Activated CD4-positive, alpha-beta T cell treated with anti-CD3 and anti-CD28 coated beads for 24 hours (primary cell): ENCODE results near the gene YLPM1.
A peak's percentile ranks its signal among the peaks of the same experiment; 100 is the strongest.

Experiments
- DNase-seq, 2 donors: peaks; one replicate each; pipeline ENCODE4 v3.0.0-alpha.2; 2020; ENCODE audit warnings: low read depth in 2 of 2

The YLPM1 gene

DNA sequence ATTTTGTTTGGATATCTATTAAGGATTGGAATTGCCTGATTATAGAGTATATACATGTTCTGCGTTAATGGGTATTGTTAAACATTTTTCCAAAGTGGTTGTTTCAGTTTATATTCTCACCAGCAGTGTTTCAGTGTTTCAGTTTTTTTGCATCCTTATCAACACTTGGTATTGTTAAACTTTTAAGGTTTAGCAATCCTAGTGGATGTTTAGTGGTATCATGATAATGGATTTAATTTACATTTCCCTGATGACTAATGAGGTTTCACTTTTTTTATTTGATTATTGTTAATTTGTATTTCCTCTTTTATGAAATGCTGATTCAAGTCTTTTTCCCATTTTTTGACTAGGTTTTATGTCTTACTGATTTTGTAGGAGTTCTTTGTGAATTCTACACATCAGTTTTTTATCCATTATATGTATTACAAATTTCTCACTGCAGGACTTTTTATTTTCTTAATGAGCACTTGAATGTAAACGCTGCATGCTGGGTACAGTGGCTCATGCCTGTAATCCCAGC lies 23.7 kb downstream of the YLPM1 start:
- DNase-seq: no peak

DNA sequence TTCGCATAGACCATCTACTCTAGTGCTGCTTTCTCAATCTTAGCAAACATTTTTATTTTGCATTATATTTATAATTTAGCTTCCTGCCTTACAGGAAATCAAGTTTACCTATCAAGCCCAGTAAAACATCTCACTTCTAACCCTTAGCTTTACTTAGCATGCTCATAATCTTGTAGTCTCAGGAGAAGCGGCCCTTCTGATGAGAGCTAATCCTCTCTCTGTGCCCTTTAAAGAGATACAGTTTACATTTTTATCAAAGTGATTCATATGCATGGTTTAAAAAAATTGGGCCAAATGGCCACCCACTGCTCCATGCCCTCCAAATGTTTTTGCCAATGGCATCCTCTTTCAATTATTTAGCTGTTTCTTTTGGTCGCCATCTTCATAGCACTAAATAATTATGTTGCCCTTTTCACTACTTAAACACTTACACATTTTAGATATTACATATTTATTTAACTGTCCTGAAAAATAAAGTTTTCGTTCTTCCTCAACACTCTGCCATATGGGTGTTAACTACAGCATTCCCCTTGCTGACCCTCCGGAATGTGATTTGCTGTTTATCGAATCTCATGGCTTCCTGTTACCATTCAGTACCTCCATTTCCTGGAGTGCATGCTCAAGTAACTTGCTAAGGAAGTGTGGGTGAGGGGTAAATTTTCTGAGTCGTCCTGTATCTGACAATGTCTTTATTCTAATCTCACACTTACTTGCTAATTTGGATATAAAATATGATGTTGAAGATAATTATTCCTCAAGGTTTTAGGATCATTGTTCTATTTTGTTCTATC lies 29.3 kb downstream of the YLPM1 start:
- DNase-seq: no peak

DNA sequence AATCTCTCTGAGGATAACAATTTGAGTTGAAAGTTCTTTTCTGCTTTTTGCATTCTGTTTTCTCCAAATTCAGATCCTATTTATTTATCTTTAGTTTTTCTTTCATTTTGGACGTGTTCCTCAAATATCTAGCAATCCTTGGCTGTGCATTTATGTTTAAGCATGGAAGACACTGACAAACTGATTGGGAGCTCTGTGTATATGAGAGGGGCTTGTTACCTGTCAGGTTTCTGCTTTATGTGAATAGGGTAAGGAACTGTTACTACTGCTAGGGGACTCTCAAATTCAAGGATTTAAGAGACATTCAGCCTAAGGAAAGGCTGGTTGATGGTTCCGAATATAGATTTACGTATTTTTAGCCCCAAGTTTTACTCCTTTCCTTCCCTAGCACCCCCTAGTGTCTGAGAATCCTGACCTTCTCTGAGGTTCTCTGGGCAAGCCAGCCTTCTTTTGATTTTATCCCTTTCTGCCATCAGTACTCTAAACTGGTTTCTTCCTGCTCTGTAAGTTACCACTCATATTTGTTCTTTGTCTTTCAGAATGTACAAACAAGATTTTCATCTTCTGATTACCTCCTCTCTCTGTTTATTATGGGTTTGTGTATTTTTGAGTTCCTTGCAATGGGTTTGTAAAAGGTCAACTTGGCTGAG lies 30.5 kb downstream of the YLPM1 start:
- DNase-seq: peak in 1 of 2 donors; percentile 1

DNA sequence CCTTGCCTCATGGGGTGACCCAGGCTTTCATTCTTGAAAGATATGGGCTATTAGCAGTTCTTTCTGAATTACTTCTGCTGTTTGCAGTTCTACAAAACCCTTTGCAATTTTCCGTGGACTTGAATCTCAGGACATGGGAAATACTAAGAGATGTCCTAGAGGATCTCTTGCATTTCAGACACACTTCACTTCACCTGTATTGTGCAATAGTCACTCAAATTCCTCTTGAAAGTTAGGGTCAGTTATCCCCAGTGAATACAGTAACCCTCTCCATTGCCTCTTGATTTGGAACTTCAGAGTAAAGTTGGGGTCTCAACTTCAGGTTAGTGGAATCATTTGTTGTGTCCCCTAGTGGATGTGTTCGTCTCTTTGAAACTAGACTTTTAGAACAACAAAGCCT lies 31.8 kb downstream of the YLPM1 start:
- no peak for DNase-seq

DNA sequence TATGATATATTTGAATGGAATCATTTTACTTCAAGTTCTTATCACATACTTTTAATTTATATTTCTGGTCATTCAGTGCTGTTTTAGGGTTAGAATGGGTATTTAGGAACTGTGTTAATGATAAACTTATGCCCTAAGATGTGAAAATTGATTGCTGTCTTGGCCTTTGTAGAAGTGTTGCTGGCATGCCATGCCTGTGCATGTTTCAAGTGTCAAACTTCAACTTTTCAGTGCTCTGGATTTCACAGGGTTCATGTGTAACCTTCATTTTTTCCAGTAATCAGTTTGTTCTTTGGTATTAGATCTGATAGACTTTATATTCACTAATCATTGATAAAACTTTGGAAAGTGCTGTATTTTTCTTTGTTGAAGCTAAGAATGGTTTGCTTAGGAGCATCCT lies 36.6 kb downstream of the YLPM1 start:
- DNase-seq: no peak

DNA sequence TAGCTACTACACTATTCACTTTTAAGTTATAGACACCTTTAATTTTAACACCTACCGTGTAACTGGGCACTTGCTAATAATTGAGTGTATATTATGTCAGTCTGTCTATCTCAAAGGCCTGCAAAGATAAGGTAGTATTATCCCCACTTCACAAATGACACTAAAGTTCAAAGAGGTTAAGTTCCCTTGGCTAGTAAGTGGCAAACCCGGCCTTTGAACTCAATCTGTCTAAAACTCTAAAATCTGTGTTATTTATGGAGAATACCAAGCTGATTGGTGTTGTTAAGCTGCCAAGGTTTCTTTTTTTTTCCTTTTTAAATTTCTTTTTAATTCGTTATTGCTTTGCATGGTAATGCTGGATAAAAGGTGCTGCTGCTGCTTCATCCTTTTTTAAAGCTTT lies 37.7 kb downstream of the YLPM1 start:
- DNase-seq: no peak

DNA sequence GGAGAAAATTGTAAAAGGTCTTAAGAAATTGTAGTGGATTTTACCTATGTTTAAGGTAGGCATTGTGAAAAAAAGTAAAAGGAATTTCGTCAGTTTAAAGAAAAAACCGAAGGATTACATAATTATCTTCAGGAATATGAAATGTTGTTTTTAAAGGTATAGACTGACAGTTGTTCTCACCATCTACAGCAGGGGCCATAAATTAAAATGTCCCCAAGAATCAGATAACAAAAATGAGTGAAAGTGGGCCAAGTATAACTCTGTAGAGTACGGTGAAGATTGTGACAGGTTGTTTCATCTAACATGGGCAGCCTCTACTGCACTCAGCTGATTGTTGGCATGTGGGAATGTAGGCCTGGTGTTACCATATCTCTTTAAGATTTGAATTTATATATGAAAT lies 38.3 kb downstream of the YLPM1 start:
- DNase-seq: no peak

DNA sequence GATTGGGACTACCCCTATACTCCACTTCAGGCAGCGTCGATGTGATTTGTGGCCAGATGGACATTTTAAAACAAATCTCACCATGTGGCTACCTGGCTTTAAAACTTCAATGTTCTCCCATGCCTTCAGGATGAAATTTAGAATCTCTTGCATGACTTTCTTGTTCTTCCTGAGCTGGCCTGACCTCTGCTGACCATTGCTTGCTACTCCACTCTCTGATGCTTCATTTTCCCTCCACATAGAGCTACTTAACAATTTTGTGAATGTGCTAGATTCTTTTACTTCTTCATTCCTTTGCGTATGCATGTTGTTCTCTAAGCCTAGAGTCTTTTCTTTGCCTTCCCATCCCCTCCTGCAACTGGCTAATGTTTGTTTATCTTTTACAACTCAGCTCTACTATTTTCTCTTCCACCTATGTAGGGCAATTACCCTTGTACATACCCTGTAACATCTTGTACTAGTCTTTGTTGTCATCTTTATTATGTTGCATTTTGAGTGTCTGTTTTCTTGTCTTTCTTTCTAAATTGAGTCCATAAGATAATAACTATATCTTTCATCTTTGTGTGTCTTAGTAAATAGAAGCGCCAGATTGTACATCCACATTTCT lies 41.2 kb downstream of the YLPM1 start:
- DNase-seq: no peak

DNA sequence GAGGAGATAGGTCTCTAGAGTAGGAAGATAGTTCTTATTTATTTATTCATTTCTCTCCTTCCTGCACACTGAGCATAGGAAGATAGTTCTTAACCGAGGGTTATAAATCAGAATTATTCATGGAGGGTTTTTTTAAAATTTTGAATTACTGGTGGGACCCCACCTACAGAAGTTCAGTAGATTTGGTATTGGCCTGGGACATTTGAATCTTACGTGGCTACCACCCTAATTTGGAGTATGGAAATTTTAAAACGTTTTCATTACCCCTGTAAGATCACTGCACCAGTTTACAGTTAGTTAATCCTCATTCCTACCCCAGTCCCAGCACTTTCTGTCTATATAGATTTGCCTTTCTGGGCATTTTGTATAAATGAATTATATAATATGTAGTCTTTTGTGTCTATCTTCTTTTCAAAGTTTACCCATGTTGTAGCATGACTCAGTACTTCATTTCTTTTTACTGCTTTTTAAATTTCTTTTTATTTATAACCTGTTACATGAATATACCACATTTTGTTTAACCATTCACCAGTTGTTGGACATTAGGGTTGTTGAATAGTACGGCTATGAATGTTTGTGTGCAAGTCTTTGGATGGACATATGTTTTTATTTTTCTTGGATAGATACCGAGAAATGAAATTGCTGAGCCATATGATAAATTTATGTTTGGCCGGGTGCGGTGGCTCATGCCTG lies 44.9 kb downstream of the YLPM1 start:
- DNase-seq: no peak

DNA sequence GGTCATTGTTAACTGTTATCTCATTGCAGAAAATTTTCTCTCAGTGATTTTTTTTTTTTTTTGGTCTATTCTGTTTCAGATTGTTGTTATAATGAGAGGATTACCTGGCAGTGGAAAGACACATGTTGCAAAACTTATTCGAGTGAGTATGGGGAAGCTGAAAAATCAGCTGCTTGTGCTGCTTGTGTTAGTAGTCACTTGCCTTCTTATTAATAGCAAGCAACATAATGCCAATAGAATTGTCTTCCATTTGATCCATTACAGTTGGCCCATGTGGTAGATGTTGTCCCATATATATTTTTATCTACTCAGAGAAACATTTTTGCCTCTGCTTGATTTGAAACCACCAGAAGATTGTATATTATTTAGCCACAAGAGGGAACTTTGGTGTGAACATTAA lies 53.0 kb downstream of the YLPM1 start:
- DNase-seq: no peak

DNA sequence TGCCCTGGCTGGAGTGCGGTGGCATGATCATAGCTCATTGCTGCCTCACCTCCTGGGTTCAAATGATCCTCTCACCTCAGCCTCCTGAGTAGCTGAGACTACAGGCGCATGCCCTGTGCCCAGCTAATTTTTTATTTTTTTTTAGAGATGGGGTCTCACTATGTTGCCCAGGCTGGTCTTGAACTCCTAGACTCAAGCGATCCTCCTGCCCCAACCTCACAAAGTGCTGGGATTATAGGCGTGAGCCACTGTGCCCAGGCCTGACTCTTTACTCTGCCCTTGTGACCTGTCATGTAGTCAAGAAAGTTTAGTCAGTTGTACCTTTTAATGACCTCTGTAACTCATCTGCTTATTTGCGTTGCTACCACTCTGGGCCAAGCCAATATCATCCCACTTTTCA lies 57.2 kb downstream of the YLPM1 start:
- DNase-seq: no peak

DNA sequence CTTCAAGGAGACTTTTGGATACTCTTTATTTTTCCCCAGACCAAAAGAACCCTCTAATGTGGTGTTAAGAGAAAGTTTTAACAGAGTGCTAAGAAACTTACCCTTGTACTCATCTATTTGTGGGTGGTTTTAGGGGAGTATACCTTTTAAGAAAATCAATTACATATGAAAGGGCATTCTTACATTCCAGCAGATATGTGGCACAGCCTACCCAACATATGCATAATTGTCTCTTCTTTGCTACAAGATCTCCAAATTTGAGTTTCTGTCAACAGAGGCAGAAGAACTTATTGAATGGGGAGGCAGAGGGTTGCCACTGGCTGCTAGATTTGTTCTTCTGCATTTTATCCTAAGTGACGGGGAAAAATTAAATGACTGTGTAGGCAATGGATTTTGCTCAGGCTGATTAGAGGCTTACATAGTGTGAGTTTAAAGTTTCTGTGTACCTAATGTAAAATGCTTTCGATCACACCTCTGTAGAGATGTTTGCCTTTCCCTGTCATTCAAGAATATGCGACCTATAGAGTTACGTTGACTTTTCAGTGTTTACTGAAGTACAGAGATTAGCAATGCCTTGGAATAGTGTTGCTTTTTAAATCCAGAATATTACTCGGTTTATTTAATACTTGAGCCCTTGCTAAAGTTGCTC lies 58.3 kb downstream of the YLPM1 start:
- no peak for DNase-seq

DNA sequence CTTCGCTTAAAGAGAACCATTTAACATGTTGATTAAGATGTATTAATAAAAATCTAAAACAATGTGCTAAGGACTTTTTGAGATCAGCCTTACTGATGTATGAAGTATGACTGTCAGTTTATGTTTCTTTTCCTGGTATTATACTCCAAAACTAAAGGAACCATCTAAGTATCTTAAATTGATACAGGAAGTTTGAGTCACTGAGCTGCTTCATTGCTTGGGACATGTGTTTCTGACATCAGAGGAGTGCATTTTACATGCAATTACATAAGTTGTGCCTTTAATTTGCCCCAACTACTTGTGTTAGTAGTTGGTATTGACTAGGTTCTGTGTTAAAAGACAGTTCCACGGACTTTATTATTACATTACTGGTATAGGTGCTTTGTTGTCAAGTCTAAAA lies 61.9 kb downstream of the YLPM1 start:
- DNase-seq: no peak

DNA sequence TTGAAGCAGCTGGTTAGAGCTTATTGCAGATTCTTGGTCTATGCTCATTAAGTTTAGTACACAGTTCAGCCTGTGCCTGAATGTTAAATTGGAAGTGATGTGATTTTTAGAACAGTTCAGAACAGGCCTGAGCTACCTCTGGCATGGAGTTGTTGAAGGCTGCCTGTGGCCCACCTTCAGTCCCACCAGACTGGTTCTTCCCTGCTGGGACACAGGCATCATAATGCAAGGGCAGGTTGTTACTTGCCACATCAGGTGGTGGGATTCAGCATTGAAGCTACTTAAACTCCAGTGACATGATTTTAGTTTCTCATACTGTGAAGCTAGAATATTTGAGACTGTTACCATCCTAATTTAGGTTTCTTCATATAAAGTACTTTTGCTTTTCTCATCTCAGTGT lies 63.5 kb downstream of the YLPM1 start:
- DNase-seq: no peak

DNA sequence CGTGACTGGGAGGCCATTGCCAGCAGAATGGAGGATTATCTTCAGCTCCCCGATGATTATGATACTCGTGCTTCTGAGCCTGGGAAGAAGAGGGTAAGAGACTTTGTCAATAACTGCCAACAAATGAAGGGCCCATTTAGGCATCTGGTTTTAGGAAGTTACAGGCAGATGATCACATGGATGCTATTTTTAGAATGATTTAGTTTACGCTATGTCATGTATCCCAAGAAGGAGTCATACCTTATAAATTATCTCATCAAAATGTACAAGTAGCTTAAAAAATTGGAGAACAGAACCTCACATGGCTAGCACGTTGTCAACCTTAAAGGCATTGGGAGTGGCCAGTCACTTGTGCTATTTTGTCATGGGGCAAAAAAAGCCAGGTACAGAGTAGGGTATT lies 66.1 kb downstream of the YLPM1 start:
- DNase-seq: no peak

DNA sequence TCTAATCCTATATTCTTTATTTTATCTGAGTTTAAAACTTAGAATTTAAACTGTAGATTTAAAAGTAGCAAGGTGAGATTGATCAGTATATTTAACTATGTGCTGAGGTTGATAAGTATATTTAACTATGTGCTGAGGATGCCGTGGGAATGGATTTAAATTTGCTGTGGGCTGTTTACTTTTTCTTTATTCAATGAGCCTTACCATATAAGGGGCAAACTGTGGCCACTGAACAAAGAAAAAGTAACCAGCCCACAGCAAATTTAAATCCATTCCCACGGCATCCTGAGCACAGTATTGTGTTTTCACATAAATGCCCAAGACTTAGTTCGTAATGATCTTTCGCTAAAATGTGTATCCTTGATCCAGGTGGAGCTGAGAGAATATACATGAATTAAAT lies 69.7 kb downstream of the YLPM1 start:
- DNase-seq: no peak

DNA sequence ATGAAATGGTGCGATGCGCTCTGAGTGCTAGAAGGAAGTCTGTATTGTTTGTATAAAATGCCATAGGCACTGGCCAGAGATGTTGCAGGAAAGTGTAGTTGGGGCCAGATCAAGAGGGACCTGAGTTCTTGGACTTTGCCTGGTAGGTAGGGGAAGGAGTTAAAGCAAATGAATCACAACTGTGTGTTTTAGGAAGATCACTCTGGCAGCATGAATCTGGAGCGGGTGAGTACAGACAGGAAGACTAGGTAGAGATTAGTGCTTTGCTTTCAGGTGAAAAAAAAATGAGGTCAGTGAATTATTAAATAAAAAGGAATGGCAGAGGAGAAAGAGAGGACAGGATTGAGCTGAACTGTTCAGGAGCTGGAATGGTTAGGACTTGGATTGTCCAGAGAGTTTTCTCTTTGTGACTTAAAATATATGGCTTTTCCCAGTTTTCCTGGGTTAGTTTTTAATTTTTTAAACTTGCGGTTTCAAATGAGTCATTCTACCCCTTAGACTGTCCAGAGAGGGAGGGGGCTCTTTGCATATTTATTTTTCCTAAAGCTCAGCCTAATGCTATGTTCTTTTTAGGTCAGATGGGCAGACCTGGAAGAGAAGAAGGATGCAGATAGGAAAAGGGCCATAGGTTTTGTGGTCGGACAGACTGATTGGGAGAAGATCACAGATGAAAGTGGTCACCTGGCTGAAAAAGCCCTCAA lies 71.7 kb downstream of the YLPM1 start:
- DNase-seq: no peak

DNA sequence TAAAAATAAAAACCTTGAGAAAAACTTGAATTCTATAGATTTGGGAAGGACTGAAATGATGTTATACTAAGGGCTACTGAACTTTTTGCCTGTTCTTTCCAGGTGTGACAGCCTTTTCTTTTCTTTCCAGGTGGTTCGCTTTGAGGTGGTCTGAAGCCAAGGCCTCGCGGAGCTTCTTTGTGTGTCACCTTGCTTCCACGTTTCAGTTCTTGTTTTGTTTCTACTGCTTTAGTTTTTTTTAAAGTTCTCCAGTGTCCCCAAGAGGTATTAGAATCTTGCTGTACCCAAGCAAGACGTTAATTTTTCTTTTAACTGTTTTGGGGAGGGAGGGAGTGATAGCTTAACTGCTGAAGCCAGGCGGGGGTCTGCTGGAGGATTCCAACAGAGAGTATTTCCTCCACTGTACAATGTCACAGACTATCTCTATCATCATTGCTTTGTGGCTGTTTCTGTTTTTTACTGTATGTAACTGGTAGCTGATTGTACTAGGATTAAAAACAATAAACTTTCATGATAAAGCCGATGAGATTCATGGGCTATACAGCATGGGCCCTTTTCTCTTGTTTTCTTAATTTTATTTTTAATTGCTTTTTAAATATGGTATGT lies 72.6 kb downstream of the YLPM1 start:
- DNase-seq: no peak

DNA sequence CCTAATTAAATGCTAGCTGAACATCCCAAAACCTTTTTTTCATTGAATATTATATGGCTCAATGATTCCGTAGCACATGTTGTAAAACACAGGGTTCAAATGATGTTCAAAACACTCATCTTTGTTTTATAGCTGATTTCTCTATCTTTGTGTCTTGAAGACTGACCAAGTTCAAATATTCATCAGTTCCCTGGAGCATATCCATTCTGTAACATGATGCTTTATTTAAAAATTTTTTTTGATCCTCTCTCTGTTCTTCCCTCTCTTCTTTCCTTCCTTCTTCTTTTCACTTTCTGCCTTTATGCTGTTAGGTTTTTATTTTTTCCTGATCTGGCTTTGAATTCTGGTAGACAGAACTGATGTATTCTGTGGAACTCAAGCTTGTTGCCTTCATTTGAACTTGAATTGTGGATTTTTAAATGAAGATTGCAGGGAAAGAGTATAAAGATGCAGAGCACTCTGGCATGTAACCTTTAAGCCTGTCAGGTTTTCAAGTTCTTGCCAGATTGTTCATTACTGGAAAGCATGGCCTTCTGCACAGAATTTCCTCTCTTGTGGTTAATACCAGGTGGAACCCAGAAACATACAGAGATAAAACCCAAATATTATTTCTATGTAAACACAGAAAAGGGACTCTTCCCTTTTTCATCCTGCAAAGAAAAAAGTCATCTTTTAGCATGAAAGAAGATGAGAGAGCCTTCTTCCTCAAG lies 73.3 kb downstream of the YLPM1 start:
- no peak for DNase-seq

DNA sequence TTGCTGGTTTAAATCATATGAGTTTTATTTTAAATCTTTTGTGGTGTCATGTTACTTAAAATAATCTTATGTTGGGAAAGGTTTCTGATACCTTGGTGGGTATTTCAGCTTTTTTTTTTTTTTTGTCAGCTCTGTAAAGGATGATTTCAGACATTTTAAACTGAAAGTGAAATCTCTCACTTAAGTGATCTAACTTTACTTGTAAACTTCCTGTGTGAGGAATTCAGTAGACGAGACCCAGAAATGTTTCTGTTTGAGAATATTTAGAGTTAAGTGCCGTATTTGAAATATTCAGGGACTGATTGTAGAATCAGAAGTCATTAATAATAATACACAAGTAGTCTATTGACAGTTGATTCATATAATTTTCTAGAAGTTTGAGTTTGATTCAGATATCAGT lies 75.0 kb downstream of the YLPM1 start:
- no peak for DNase-seq
